GM19463 (cell line): ENCODE data around the gene AUNIP.

Experiments used
- ATAC-seq: cut with Tn5 transposase; IDR thresholded peaks from one replicate; pipeline ENCODE4 v1.9.1; 2021; ENCODE audit warnings: mild to moderate bottlenecking, moderate library complexity; ENCODE audit not compliant: unreplicated experiment

The AUNIP gene

DNA sequence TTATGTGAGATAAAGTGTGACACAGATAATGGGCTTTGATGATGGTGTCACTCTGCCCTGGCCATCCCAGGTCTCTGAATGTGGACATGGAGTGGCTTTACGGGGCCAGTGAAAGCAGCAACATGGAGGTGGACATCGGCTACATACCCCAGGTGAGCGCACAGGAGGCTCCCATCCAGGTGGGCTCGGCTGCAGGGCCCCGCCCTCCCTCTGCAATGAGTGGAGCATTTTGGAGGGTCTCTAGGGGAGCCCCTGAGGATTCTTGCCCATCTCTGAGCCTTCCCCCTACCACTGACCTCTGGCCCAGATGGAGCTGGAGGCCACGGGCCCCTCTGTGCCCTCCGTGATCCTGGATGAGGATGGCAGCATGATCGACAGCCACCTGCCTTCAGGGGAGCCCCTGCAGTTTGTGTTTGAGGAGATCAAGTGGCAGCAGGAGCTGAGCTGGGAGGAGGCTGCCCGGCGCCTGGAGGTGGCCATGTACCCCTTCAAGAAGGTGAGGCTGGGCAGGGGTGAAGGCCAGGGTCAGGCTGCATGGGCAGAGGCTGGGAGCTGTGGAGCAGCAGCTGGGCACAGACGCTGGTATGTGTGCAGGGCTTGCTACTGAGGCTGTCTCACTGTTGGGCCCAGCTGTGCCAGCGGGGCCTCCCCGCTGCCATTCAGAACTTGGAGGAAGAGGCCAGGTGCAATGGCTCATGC lies 47.7 kb downstream of the AUNIP start:
- no peak for ATAC-seq

DNA sequence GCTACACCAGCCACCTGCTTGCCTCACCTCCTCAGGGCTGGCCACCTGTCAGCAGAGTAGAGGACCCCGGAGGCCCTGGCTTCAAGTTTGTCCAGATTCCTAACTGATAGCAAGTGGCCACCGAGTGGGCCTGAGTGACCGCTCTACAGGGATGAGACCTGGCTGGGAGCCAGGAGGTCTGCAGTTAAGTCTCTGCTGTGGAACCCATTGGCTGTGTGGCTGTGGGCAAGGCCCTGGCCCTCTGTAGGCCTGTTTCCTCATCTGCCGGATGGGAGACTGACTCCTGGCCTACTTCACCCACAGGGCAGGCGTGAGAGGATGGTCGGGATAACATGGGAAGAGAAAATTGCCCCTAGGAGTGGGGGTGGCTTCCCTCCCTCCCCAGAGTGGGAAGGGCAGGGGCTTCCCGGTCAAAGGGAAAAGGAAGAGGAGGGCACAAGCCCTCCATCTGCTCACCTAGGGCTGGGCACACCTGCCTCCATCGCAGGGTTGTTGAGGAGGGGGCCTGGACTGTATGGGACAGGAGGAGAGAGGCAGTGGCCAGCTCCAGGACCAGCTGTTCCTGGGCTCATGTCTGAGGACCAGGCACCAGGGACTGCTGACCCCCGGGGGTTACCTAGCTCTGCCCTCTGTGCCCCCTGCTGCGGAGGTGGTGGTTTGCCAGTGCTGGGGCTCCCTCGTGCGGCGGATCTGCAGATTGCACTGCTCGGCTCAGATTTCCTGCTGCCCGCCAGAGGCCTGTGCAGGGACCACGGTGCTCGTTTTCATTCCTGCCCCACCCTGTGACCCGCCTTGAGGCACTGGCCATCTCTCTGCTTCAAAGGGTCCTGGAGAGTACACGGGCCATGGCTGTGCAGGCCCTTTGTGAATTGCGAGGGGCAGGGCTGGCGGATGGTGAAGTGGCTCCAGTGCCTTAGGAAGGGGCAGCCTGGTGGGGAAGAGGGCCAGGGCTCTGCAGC lies 48.6 kb downstream of the AUNIP start:
- no peak for ATAC-seq

DNA sequence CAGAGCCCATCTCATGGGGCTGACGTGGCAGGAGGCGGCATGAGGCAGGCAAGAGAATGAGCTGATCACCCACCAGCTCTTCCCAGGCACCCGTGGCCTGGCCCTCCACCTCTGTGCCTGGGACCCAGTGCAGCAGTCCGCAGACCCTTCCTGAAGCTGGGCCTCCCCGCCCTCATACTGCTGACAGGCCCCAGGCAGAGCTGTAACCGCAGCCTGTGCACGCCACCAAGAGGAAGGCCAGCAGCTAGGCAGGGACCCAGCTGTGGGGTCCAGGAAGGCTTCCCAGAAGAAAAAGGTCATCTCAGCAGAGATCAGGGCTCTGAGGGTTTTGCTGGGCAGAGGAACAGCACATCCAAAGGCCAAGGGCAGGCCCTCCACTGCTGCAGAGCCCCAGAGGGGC lies 49.3 kb downstream of the AUNIP start:
- no peak for ATAC-seq

DNA sequence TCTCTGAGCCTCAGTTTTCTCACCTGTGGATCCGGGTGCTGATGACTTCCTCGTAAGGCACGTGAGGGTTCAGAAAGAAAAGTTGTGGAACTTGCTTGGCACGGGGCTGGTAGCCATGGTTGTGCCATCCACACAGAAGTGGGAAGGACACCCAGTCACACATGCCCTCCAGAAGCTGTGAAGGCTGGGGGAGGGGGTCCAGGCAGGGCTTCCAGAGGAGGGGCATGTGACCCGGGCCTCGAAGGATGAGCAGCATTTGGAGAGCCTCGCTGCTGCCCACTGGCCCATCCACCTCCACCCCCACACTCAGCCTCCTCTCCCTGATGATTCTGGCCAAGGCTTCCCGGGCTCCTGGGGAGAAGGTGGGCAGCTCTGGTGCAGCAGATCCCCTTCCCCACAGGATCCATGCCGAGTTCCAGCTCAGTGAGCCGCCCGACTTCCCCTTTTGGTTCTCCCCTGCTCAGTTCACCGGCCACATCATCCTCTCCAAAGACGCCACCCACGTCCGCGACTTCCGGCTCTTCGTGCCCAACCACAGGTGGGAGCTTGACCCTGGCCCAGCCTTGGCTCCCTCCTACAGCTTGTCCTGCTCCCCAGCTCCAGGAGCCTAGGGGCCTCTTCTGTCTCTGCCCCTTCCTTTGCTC lies 49.9 kb downstream of the AUNIP start:
- no peak for ATAC-seq

DNA sequence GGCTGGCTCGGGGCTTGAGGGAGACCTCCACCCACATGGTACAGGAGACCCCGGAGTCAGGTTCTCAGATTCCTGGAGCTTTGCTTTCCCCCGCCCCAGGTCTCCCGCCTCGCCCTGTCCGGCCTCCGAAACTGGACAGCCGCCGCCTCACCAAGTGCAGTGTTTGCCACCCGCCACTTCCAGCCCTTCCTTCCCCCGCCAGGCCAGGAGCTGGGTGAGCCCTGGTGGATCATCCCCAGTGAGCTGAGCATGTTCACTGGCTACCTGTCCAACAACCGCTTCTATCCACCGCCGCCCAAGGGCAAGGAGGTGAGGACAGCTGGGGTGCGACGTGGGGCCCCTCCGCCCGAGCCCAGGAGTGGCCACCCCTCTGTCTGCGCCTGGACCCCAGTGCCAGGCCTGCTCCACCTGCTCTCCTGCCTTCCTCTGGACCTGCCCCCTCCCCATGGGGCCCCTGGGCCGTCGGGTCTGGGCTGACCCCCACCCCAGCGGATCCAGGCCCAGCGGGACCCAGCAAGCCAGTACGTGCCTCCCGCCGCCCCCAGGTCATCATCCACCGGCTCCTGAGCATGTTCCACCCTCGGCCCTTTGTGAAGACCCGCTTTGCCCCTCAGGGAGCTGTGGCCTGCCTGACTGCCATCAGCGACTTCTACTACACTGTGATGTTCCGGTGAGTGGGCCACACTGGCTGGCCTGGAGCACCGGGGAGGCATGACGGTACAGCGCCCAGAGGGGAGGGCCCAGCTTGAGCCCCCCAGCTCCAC lies 50.6 kb downstream of the AUNIP start:
- ATAC-seq = no peak

DNA sequence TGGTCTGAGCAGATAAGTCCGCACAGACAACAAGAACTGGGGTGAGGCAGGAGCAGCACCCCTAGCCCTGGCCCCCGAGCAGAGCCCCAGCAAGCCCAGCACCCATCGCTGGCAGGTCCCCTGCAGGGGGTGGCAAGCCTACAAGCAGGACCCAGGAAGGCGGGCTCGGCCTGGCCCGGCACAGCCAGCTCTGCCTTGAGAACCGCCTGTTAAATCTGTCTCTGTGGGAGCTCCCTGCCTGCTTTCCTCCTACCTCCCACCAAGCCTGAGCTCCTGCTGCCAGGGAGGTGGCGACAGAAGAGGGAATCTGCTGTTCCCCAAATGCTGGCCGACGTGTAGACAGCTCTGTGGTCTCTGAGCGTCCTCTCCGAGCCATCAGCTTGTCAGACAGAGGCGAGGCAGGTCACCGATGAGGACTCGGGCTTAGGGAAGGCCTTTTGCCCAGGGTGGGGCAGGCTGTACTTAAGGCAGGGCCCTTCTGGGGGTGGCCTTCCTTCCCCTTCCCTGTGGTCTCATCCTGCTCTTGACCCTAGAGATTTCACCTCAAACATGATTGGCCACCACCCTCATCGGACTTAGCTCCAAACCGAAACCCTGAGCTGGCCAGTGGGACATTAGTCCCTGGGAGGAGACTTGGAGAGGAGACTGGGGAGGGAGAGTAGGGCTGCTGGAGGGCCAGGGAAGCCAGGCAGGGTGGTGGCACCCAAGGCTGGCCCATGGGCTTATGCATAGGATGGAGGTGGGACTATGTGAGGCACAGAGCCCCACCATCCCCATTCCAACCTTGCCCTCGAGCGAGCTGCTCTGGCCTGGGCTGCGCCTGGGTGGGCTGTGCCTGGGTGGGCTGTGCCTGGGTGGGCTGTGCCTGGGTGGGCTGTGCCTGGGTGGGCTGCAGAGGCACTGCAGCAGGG lies 51.5 kb downstream of the AUNIP start:
- ATAC-seq = no peak

DNA sequence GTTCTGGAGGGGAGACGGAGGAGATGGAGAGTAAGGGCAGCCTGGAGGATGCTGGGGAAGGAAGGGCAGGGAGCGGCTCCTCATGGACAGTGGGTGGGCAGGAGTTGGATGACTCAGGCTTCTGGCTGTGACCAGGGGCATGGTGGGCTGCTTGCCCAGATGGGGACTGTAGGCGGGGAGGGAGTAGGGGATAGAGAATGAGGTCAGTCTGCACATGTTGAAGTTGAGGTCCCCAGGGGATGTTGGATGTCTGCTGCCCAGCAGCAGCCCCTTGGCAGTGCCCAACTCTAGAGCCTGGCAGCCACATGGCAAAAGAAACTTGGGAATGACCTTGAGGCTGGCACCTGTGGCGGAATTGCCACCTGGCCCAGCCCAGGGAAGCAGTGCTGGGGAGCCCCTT lies 52.8 kb downstream of the AUNIP start:
- no peak for ATAC-seq

DNA sequence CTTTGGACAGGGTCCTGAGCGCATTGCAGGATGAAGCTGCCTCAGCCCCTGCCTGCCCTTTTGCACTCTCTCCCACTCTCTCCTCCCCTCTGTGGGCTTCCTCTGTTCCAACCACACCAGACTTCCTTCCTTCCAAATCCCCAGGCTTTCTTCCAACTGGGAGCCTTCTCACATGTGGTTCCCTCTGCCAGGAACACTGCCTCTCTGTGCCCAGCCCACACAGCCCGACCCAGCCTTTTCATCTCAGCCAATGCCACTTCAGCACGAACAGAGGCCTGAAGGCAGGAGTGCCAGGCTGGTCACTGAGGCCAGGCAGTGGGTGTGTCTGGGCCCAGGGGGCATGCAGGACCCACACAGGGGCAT lies 53.4 kb downstream of the AUNIP start:
- no peak for ATAC-seq

DNA sequence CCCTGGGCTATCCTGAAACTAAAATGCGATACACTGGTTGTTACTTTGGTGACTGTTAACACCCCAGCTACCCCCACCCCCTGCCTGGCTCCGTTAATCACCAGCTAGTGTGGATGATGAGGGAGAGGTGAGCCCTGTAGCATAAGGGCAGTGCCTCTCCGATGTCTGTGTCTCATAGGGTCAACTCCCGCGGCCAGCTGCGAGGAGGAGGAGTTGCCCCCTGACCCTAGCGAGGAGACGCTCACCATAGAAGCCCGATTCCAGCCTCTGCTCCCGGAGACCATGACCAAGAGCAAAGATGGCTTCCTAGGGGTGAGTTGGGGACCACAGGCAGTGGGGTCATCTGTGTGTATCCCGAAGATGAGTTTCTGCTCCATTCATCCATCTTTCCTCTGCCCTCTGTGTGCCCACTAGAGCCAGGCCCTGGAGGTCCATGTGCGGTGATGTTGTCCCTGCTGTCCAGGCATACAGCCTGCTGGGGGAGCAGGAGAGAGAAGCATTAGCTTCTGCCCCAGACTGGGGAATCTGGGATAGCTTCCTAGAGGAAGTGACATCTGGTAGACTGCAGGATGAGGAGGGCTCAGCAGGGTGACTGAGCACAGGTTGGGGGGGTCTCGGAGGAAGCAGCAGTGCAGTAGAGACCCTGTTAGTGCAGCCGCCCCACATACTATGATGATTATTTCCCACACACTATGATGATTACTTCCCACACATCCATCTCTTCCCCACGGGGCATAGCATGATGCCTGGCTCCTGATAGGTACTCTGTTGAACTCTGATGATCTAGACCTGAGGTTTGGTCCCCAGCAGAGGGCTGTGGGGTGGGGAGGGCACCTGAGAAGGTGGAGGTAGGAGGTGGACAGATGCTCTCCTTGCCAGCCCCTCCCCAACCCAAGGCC lies 54.0 kb downstream of the AUNIP start:
- no peak for ATAC-seq

DNA sequence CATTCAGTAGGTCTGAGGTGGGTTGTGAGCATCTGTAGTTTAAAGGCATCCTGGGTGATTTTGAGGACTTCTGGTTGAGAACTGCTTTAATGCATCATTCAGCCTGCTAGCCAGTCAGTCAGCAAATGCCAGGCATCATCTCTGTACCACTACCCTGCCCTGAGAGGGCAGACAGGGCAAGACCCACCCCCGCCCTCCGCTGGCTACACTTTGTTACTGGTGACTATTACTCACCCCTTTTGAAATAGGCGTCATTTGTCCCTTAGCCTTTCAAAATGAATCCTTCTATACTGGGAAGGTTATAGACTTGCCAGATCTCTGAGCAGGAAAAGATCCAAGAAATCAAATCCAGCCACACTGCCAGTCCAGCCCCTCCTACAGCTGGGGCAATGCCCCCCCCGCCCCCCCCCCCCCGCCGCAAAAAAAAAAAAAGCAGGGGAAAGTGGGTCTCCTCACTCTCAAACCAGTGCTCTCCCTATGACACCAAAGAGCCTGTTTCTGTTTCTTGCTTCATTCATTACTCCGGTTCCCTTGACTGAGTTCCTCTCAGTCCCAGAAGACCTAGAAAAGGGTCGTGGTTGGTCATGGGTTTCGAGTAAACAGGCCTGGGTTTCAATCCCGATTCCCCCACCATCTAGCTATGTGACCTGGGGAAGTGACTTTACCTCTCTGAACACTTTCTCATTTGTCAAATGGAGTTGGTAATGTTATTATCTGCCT lies 54.9 kb downstream of the AUNIP start:
- no peak for ATAC-seq

DNA sequence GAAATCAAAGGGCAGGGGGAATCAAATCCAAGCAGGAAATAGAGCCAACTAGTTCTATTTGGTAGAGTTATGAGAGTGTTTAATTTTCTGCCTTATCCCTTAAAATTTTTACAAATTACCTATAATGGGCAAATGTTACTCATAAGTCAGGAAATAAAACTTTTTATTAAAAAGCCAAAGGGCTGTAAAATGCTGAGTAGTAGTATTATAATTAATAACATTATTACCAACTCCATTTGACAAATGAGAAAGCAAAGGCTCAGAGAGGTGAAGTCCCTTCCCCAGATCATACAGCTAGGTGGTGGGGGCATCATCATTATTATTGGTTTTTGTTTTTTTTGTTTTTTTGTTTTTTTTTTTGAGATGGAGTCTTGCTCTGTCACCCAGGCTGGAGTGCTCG lies 55.9 kb downstream of the AUNIP start:
- ATAC-seq = no peak

DNA sequence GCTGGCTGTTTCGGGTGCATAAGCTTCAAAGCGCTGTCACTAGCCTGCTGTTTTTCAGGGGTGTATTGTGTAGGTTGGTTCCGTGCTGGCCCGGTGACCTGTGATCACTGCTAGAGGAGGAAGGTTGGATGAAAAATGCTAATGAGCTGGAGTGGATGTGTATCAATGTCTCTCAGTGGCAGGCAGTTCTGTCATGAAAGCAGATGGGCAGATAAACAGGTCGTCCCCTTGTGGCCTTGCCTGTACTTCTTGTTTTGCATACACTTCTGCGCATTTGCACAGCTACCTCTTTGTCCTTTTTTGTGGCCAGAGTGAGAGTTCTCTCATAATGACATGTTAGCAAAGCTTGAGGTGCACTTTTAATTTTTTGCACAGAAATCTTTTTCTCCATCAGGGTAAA lies 56.3 kb downstream of the AUNIP start:
- no peak for ATAC-seq

DNA sequence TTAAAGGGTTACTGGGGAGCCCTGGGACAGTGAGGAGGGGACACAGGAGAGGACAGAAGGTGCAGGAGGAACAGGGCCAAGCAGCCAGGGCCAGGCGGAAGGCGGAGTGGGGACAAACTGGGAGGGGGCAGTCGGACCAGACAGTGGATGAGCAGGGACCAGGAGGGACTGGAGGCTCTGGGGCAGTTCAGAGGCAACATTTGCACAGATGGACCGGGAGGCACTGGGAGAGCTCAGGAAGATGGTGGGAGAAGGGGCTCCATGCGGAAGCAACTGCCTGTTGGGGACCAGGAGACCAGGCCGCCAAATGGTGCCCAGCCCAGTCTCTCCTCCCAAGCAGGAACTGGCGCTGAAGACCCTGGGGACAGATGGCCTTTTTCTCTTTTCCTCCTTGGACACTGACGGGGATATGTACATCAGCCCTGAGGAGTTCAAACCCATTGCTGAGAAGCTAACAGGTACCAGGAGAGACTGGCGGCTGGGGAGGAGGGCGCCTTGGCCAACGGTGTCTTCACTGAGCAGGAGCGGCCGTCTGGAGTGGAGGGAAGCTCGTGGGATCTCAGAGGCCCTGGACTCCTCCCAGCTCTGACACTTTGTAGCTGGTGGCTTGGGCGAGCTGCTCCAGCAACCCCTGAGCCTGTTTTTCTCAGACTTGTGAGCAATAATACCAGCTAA lies 58.4 kb downstream of the AUNIP start:
- no peak for ATAC-seq

DNA sequence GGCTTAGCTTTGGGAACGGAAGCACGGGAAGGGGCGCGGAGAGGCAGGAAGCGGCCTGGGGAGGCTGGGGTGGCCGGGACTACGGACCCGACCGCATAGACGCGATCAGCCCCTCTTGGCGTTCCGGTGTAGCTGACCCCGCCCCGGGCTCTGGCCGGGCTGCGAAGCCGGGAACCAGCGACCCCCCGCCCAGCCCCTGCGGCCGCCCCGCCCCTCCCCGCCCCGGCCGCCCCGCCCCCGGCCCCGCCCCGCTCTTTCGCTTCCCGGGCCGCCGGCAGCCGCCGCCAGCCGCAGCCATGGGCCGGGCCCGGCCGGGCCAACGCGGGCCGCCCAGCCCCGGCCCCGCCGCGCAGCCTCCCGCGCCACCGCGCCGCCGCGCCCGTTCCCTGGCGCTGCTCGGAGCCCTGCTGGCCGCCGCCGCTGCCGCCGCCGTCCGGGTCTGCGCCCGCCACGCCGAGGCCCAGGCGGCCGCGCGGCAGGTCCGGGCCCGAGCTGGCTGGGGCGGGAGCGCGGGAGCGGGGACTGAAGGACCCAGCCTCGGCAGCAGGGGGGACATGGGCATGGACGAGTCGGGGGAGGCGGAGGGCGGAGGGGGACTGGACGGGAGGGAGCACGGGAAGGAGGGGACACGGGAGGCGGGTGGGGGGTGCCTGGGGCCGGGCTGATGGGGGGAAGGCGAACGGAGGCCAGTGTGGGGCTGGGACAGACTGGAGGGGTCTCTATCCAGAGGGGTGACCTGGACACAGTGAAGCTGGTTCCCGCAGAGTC lies 59.1 kb downstream of the AUNIP start, which contains the start of gene SELENON:
Gene SELENON (plus strand): TSS at position 259 of the 768 bp plus-strand sequence. CDS start 38 bp downstream, at position 297.
- no peak for ATAC-seq

DNA sequence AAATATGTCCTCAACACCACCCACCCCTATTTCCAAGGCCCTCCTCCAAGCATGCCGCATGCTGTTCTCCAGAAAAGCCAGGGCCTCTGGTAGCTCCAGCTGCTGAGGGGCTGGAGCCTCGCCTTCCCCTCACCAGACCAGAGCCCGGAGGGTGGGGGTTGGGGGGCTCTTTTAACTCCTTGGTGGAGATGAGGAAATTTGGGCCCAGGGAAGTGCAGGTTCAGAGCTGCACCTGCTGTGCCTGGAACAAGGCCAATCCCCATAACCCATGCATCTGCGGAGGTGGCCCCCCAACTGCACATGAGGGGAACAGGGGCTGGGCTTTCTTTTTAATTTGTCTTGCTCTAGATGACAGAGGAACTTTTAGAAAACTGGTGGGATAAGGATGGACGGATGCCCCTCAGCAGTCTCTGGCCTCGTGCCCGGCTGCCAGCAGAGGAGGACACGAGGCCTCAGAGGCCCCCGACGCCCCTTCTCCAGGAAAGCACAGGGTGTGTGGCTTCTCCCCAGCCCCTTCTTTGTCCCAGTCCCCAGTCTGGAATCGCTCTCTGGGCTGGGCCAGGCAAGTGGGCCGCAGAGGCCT lies 59.8 kb downstream of the AUNIP start:
- ATAC-seq = no peak

DNA sequence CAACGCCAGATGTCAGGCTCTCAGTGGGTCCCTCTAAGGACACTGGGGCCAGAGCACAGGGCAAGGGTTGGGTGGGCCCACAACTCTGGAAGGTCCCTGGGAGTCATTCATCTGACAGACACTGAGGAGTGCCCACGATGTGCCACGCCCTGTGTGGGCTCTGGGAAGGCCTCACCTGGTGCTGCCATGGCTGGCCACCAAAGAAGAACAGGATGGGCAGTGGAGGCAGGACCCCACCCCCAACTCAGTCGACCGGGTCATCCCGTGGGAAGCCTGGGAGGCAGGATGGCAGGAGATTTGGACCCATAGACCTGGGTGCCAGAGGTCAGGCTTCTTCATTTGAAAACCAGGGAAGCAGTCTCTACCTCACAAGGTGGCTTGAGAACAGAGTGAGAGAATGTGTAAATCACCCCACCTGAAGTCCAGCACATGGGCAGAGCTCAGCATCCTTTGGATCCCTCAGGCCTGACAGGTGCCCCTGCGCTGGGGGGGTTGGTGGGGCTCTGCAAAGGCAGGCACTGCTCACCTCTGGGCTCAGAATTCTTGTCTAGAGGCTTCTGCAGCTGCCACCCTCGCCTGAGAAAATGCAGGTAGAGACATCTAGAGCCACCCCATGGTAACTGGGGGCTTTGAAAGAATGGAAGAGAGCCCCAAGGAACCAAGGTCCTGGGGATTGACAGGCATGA lies 60.4 kb downstream of the AUNIP start:
- no peak for ATAC-seq
